ENCODE results near the gene HMGN5.

HMGN5 gene

DNA sequence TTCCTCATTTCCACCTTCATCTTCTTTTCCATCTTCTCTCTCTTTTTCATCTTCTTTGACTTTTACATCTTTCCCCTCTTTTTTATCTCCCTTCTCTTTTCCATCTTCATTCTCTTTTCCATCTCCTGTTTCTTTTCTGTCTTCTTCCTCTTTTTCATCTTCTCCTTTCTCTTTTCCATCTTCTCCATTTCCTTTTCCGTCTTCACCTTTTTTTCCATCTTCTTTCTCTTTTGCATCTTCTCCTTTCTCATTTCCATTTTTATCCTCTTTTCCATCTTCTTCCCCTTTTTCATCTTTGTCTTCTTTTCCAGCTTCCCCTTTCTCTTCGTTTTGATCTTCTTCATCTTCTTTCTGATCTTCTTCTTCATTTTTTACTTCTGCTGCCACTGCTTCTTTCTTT, 87.0 kb downstream of the HMGN5 start:
- no peak for DNase-seq

DNA sequence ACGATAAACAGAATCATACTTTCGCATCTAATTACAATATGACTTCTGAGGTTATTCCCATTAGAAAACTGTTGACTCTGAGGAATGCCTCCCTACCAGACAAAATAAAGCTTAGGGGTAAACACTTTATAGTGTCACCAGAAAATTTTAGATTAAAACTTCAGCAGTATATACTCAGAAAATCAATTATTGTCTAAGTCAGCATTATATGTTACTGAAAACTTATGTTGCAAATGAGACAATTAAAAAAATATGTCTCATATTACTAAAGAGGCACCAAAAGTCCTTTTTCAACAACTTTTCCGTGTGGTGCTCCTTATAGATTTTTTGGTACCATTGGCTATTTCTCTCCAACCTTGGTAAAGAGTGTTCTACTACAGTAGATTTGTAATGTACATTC, 91.4 kb downstream of the HMGN5 start:
- DNase-seq = no peak

- no peak for DNase-seq
Observed at GRCh38 chrX:81082649-81083048, 119.1 kb downstream of the HMGN5 start.
